IPS-18a (cell line): Measurements from ENCODE around the gene ITPKB.
"Not testable (repeated sequence)": the region's sequence is repeated elsewhere in the genome, so short reads cannot be mapped to it uniquely, and the experiment has no call there.

Experiments
- H3K27ac ChIP-seq: one replicate; pipeline ENCODE4 v1.5.1; 2013; ENCODE audit warnings: low read length
- H3K27me3 ChIP-seq: one replicate; pipeline ENCODE4 v1.6.1; 2013; ENCODE audit warnings: mild to moderate bottlenecking, low read length; ENCODE audit not compliant: control insufficient read depth, insufficient read depth
- H3K36me3 ChIP-seq: one replicate; pipeline ENCODE4 v1.6.1; 2013; ENCODE audit warnings: low read depth, low read length; ENCODE audit not compliant: control insufficient read depth
- H3K4me1 ChIP-seq: one replicate; pipeline ENCODE4 v1.6.1; 2013; ENCODE audit warnings: low read depth, low read length; ENCODE audit not compliant: control insufficient read depth
- H3K4me3 ChIP-seq: one replicate; pipeline ENCODE4 v1.5.1; 2013; ENCODE audit warnings: low read length
- H3K9ac ChIP-seq: one replicate; pipeline ENCODE4 v1.6.1; 2013; ENCODE audit warnings: mild to moderate bottlenecking, low read length, moderate library complexity
- H3K9me3 ChIP-seq: one replicate; pipeline ENCODE4 v1.6.1; 2013; ENCODE audit warnings: low read depth, low read length; ENCODE audit not compliant: control insufficient read depth

The ITPKB gene

GRCh38 chr1:226776066-226776465 lies 37.0 kb upstream of the ITPKB start:
- Histone ChIP-seq H3K36me3 (no peaks in the 10 kb centered on the region), H3K9me3 (no peaks in the 10 kb centered on the region), H3K9ac (no peak overlapping the region), H3K27me3 (no peaks in the 10 kb centered on the region), H3K4me1 (no peaks in the 10 kb centered on the region), H3K27ac (no peak overlapping the region), H3K4me3 (no peak overlapping the region)

GRCh38 chr1:226772446-226773139 lies 33.5 kb upstream of the ITPKB start:
- H3K9ac ChIP-seq, result no peak overlapping the region
- no peaks in the 10 kb centered on the region for H3K27me3 ChIP-seq
- no peaks in the 10 kb centered on the region for H3K4me1 ChIP-seq
- no peaks in the 10 kb centered on the region for H3K36me3 ChIP-seq
- no peak overlapping the region for H3K4me3 ChIP-seq
- H3K27ac ChIP-seq, result no peak overlapping the region
- H3K9me3 ChIP-seq, result no peaks in the 10 kb centered on the region

- not testable (repeated sequence) for H3K27me3 ChIP-seq, H3K9me3 ChIP-seq, H3K27ac ChIP-seq, H3K9ac ChIP-seq, H3K4me3 ChIP-seq, H3K36me3 ChIP-seq
- H3K4me1 ChIP-seq, result peaks cover 13% of the 10 kb centered on the region
Observed at GRCh38 chr1:226767170-226767569, 28.1 kb upstream of the ITPKB start.

- Histone ChIP-seq H3K9me3 (no peaks in the 10 kb centered on the region), H3K27me3 (no peaks in the 10 kb centered on the region), H3K36me3 (no peaks in the 10 kb centered on the region), H3K4me3 (no peak overlapping the region), H3K27ac (no peak overlapping the region), H3K4me1 (peaks cover 13% of the 10 kb centered on the region), H3K9ac (no peak overlapping the region)
Observed at GRCh38 chr1:226766565-226766964, 27.5 kb upstream of the ITPKB start.

- no peak overlapping the region for H3K4me3 ChIP-seq
- no peak overlapping the region for H3K27ac ChIP-seq
- H3K9ac ChIP-seq, result no peak overlapping the region
- peaks cover 13% of the 10 kb centered on the region for H3K4me1 ChIP-seq
- H3K9me3 ChIP-seq, result no peaks in the 10 kb centered on the region
- H3K27me3 ChIP-seq, result no peaks in the 10 kb centered on the region
- no peaks in the 10 kb centered on the region for H3K36me3 ChIP-seq
Observed at GRCh38 chr1:226764533-226764932, 25.5 kb upstream of the ITPKB start.

GRCh38 chr1:226763905-226764264 lies 24.8 kb upstream of the ITPKB start:
- Histone ChIP-seq H3K9me3 (no peaks in the 10 kb centered on the region), H3K27me3 (no peaks in the 10 kb centered on the region), H3K36me3 (no peaks in the 10 kb centered on the region), H3K4me1 (peaks cover 13% of the 10 kb centered on the region), H3K27ac (no peak overlapping the region), H3K9ac (no peak overlapping the region), H3K4me3 (no peak overlapping the region)

- Histone ChIP-seq H3K4me3 (no peak overlapping the region), H3K9me3 (no peaks in the 10 kb centered on the region), H3K27ac (no peak overlapping the region), H3K9ac (no peak overlapping the region), H3K36me3 (no peaks in the 10 kb centered on the region), H3K4me1 (peaks cover 13% of the 10 kb centered on the region), H3K27me3 (no peaks in the 10 kb centered on the region)
Observed at GRCh38 chr1:226762988-226763904, 24.2 kb upstream of the ITPKB start.

GRCh38 chr1:226762055-226762454 lies 23.0 kb upstream of the ITPKB start:
- Histone ChIP-seq H3K4me1 (peaks cover 13% of the 10 kb centered on the region), H3K27me3 (no peaks in the 10 kb centered on the region), H3K9me3 (no peaks in the 10 kb centered on the region), H3K9ac (no peak overlapping the region), H3K36me3 (no peaks in the 10 kb centered on the region), H3K27ac (no peak overlapping the region), H3K4me3 (no peak overlapping the region)

- peaks cover 13% of the 10 kb centered on the region for H3K4me1 ChIP-seq
- H3K27me3 ChIP-seq, result no peaks in the 10 kb centered on the region
- no peaks in the 10 kb centered on the region for H3K36me3 ChIP-seq
- no peak overlapping the region for H3K9ac ChIP-seq
- H3K4me3 ChIP-seq, result no peak overlapping the region
- H3K9me3 ChIP-seq, result no peaks in the 10 kb centered on the region
- H3K27ac ChIP-seq, result no peak overlapping the region
Observed at GRCh38 chr1:226761322-226761721, 22.2 kb upstream of the ITPKB start.

- Histone ChIP-seq H3K9me3 (no peaks in the 10 kb centered on the region), H3K27me3 (no peaks in the 10 kb centered on the region), H3K4me1 (no peaks in the 10 kb centered on the region), H3K4me3 (no peak overlapping the region), H3K36me3 (no peaks in the 10 kb centered on the region), H3K9ac (no peak overlapping the region), H3K27ac (no peak overlapping the region)
Observed at GRCh38 chr1:226754793-226755533, 15.9 kb upstream of the ITPKB start.

GRCh38 chr1:226754097-226754496 lies 15.0 kb upstream of the ITPKB start:
- H3K27ac ChIP-seq, result no peak overlapping the region
- no peaks in the 10 kb centered on the region for H3K27me3 ChIP-seq
- no peaks in the 10 kb centered on the region for H3K4me1 ChIP-seq
- no peaks in the 10 kb centered on the region for H3K36me3 ChIP-seq
- H3K4me3 ChIP-seq, result no peak overlapping the region
- H3K9ac ChIP-seq, result no peak overlapping the region
- H3K9me3 ChIP-seq, result no peaks in the 10 kb centered on the region
